GM12864 (cell line): Measurements from ENCODE around the gene EVPL.

Source experiments
- DNase-seq: peaks from one replicate; pipeline ENCODE4 v3.0.0-alpha.2; 2011; ENCODE audit warnings: low read depth
- H3K4me3 ChIP-seq: 2 replicates; pipeline ENCODE4 v1.5.1; 2011; ENCODE audit warnings: mild to moderate bottlenecking, low read depth, low read length, control low read depth
- CTCF ChIP-seq: IDR thresholded peaks from 2 replicates; pipeline ENCODE4 v1.5.1; 2011; ENCODE audit warnings: low read depth, mild to moderate bottlenecking, moderate library complexity, low read length, control low read depth, inconsistent platforms; ENCODE audit errors: missing control alignments

Gene EVPL

GRCh38 chr17:75998327-75998795 is 28.7 kb downstream of the EVPL start:
- H3K4me3 ChIP-seq, result no peak overlapping the region
- no peak for DNase-seq
- no peak for TF ChIP-seq CTCF

- no peak for TF ChIP-seq CTCF
- no peak overlapping the region for H3K4me3 ChIP-seq
- no peak for DNase-seq
Observed at GRCh38 chr17:75996665-75997590, 30.2 kb downstream of the EVPL start.

GRCh38 chr17:75995385-75995925 is 31.7 kb downstream of the EVPL start:
- H3K4me3 ChIP-seq, result no peak overlapping the region
- no peak for DNase-seq
- no peak for TF ChIP-seq CTCF

- H3K4me3 ChIP-seq, result no peak overlapping the region
- no peak for TF ChIP-seq CTCF
- no peak for DNase-seq
Observed at GRCh38 chr17:75994802-75995370, 32.2 kb downstream of the EVPL start.

- TF ChIP-seq CTCF, result no peak
- H3K4me3 ChIP-seq, result no peak overlapping the region
- DNase-seq, result no peak
Observed at GRCh38 chr17:75991396-75991795, 35.7 kb downstream of the EVPL start.

GRCh38 chr17:75987041-75987440 is 40.1 kb downstream of the EVPL start:
- DNase-seq, result no peak
- no peak for TF ChIP-seq CTCF
- H3K4me3 ChIP-seq, result no peak overlapping the region
